Measurements from ENCODE around the gene TNFRSF25.
"Not testable (repeated sequence)": the region's sequence is repeated elsewhere in the genome, so short reads cannot be mapped to it uniquely, and the experiment has no call there.

Gene TNFRSF25

GRCh38 chr1:6467224-6467623 is 1.3 kb upstream of the TNFRSF25 start:
- FAIRE-seq, result no peak

- FAIRE-seq, result no peak
Observed at GRCh38 chr1:6466751-6467150, 778 bp upstream of the TNFRSF25 start.

- no peak for FAIRE-seq
Observed at GRCh38 chr1:6465461-6466005, 440 bp downstream of the TNFRSF25 start.

- no peak for FAIRE-seq
Observed at GRCh38 chr1:6464915-6465314, 1.1 kb downstream of the TNFRSF25 start.

- no peak for FAIRE-seq
Observed at GRCh38 chr1:6464514-6464836, 1.5 kb downstream of the TNFRSF25 start.

GRCh38 chr1:6463120-6463412 is 2.9 kb downstream of the TNFRSF25 start:
- FAIRE-seq, result no peak

GRCh38 chr1:6462412-6463119 is 3.4 kb downstream of the TNFRSF25 start:
- FAIRE-seq, result no peak

GRCh38 chr1:6461538-6462411 is 4.2 kb downstream of the TNFRSF25 start:
- no peak for FAIRE-seq

GRCh38 chr1:6461051-6461530 is 4.9 kb downstream of the TNFRSF25 start:
- FAIRE-seq, result no peak

GRCh38 chr1:6460301-6461050 is 5.5 kb downstream of the TNFRSF25 start:
- no peak for FAIRE-seq

GRCh38 chr1:6459850-6460265 is 6.1 kb downstream of the TNFRSF25 start:
- FAIRE-seq, result no peak

GRCh38 chr1:6456800-6457466 is 9.0 kb downstream of the TNFRSF25 start:
- FAIRE-seq, result no peak

GRCh38 chr1:6455752-6456520 is 10.0 kb downstream of the TNFRSF25 start:
- FAIRE-seq, result not testable (repeated sequence)

GRCh38 chr1:6454856-6455751 is 10.9 kb downstream of the TNFRSF25 start:
- FAIRE-seq, result no peak

- not testable (repeated sequence) for FAIRE-seq
Observed at GRCh38 chr1:6453895-6454855, 11.8 kb downstream of the TNFRSF25 start.

- FAIRE-seq, result no peak
Observed at GRCh38 chr1:6450943-6451373, 15.0 kb downstream of the TNFRSF25 start.

GRCh38 chr1:6450486-6450885 is 15.5 kb downstream of the TNFRSF25 start:
- FAIRE-seq, result not testable (repeated sequence)

GRCh38 chr1:6450005-6450450 is 15.9 kb downstream of the TNFRSF25 start:
- no peak for FAIRE-seq

Measured in G401.6 (cell line).